Parathyroid adenoma (tissue), 2 donors: ENCODE measurements around the gene EFNA5.

Source experiments
- H2AFZ ChIP-seq: fragments of 300-600 bp; sonication (generic); one replicate; pipeline ENCODE4 v1.7.0; 2017; ENCODE audit warnings: antibody characterized with exemption, mild to moderate bottlenecking
- H3K27ac ChIP-seq: fragments of 300-600 bp; sonication (generic); one replicate; pipeline ENCODE4 v1.7.0; 2017
- H3K27me3 ChIP-seq: fragments of 300-600 bp; sonication (generic); one replicate; pipeline ENCODE4 v1.7.0; 2017; ENCODE audit warnings: low read length; ENCODE audit not compliant: control insufficient read depth, insufficient read depth
- H3K36me3 ChIP-seq: fragments of 300-600 bp; sonication (generic); one replicate; pipeline ENCODE4 v1.7.0; 2017; ENCODE audit warnings: low read length; ENCODE audit not compliant: control insufficient read depth, insufficient read depth
- H3K4me1 ChIP-seq: fragments of 300-600 bp; sonication (generic); one replicate; pipeline ENCODE4 v1.7.0; 2017; ENCODE audit warnings: control low read depth
- H3K4me2 ChIP-seq: fragments of 300-600 bp; sonication (generic); one replicate; pipeline ENCODE4 v1.7.0; 2017; ENCODE audit warnings: low read length
- H3K4me3 ChIP-seq: fragments of 300-600 bp; sonication (generic); one replicate; pipeline ENCODE4 v1.7.0; 2017; ENCODE audit warnings: low read depth, low read length
- H3K79me2 ChIP-seq: fragments of 300-600 bp; sonication (generic); one replicate; pipeline ENCODE4 v1.7.0; 2017; ENCODE audit warnings: control low read depth
- H3K9ac ChIP-seq: fragments of 300-600 bp; sonication (generic); one replicate; pipeline ENCODE4 v1.7.0; 2017; ENCODE audit warnings: mild to moderate bottlenecking
- H3K9me3 ChIP-seq: fragments of 300-600 bp; sonication (generic); one replicate; pipeline ENCODE4 v1.7.0; 2017; ENCODE audit warnings: low read length; ENCODE audit not compliant: control insufficient read depth
- TF ChIP-seq, protein P1 (sequence below): fragments of 300-600 bp; sonication (generic); IDR thresholded peaks from one replicate; pipeline ENCODE4 v1.7.0; 2017; ENCODE audit warnings: antibody characterized with exemption, mild to moderate bottlenecking
- donor health status: primary hyperparathyroidism.

EFNA5 gene

DNA sequence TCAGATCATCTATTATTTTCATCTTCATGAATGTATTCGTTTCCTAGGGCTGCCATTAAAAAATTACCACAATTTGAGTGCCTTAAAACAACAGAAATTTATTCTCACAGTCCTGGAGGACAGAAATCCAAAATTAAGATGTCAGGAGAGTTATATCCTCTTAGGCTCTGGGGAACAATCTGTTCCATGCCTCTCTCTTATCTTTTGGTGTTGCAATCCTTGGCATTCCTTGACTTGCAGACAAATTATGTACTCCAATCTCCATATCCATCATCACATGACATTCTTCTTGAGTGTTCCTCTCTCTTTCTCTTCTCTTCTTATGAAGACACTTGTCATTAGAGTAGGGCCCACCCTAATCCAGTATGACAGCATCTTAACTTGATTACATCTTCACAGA is 339.4 kb downstream of the EFNA5 start:
- Histone ChIP-seq H3K9ac (no peak overlapping the region), H3K4me1 (no peaks in the 10 kb centered on the region), H2AFZ (no peak overlapping the region), H3K27me3 (no peaks in the 10 kb centered on the region), H3K79me2 (no peaks in the 10 kb centered on the region), H3K36me3 (no peaks in the 10 kb centered on the region), H3K9me3 (no peaks in the 10 kb centered on the region), H3K4me3 (no peak overlapping the region), H3K4me2 (no peak overlapping the region), H3K27ac (no peak overlapping the region)
- TF ChIP-seq, protein P1, sequence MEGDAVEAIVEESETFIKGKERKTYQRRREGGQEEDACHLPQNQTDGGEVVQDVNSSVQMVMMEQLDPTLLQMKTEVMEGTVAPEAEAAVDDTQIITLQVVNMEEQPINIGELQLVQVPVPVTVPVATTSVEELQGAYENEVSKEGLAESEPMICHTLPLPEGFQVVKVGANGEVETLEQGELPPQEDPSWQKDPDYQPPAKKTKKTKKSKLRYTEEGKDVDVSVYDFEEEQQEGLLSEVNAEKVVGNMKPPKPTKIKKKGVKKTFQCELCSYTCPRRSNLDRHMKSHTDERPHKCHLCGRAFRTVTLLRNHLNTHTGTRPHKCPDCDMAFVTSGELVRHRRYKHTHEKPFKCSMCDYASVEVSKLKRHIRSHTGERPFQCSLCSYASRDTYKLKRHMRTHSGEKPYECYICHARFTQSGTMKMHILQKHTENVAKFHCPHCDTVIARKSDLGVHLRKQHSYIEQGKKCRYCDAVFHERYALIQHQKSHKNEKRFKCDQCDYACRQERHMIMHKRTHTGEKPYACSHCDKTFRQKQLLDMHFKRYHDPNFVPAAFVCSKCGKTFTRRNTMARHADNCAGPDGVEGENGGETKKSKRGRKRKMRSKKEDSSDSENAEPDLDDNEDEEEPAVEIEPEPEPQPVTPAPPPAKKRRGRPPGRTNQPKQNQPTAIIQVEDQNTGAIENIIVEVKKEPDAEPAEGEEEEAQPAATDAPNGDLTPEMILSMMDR: no peak

DNA sequence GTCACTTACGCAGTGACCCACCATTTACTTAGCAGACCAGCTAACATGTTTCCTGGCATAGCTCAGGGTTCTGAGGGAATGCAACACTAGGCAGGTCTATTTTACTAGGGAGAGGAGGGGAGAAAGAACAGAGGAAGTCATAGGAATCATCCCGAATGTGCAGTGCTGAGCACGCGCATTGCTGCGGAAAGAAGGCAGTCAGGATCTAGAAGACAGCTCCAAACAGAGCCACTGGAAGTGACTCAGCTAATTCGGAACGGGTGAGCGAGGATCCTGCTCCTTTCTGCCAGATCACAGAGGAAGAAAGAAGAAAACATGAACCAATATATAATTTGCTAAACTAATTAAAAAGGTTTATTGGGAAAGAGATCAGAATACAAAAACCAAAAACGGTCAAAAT is 339.8 kb downstream of the EFNA5 start:
- Histone ChIP-seq H3K4me2 (no peak overlapping the region), H2AFZ (no peak overlapping the region), H3K27ac (no peak overlapping the region), H3K79me2 (no peaks in the 10 kb centered on the region), H3K36me3 (no peaks in the 10 kb centered on the region), H3K9me3 (no peaks in the 10 kb centered on the region), H3K4me3 (no peak overlapping the region), H3K27me3 (no peaks in the 10 kb centered on the region), H3K9ac (no peak overlapping the region), H3K4me1 (no peaks in the 10 kb centered on the region)
- TF ChIP-seq, protein P1: no peak

DNA sequence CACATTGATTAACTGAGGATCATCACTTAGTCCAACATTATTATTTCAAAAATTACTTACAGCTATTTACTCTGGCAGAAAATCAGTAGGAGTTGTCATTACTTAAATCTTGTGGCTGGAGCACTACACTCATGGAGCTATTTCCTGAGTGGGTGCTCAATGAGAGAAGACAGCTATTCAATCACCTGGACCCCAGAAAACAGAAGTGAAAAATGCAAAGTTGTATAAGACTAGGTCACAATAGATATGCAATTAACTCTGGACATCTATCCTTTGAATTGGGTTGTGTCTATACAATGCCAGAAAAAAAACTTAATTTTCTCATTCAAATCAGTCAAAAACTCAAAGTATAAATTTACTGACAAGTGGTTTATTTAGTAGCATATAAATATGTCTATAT is 340.9 kb downstream of the EFNA5 start:
- Histone ChIP-seq H3K4me2 (no peak overlapping the region), H3K79me2 (no peaks in the 10 kb centered on the region), H3K36me3 (no peaks in the 10 kb centered on the region), H3K9ac (no peak overlapping the region), H3K9me3 (no peaks in the 10 kb centered on the region), H3K4me3 (no peak overlapping the region), H3K27ac (no peak overlapping the region), H2AFZ (no peak overlapping the region), H3K27me3 (no peaks in the 10 kb centered on the region), H3K4me1 (no peaks in the 10 kb centered on the region)
- TF ChIP-seq, protein P1: no peak
